ENCODE data around the gene CDH3. TPM values are rescaled to one million over a fixed set of nuclear protein-coding genes. Genes with fewer than 3 reads are reported as not detected.

Gene CDH3
- total and polyA plus RNA-seq, 2 of the 13 experiments (the other 11 are each of a cell fraction or from before 2014, with no cell fraction given) = 0.11 TPM; not detected in 1

DNA sequence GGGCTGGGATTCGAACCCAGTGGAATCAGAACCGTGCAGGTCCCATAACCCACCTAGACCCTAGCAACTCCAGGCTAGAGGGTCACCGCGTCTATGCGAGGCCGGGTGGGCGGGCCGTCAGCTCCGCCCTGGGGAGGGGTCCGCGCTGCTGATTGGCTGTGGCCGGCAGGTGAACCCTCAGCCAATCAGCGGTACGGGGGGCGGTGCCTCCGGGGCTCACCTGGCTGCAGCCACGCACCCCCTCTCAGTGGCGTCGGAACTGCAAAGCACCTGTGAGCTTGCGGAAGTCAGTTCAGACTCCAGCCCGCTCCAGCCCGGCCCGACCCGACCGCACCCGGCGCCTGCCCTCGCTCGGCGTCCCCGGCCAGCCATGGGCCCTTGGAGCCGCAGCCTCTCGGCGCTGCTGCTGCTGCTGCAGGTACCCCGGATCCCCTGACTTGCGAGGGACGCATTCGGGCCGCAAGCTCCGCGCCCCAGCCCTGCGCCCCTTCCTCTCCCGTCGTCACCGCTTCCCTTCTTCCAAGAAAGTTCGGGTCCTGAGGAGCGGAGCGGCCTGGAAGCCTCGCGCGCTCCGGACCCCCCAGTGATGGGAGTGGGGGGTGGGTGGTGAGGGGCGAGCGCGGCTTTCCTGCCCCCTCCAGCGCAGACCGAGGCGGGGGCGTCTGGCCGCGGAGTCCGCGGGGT is 92.1 kb downstream of the CDH3 start, which contains the start of gene CDH1 (continued):
- no peak for TF ChIP-seq ZNF574 (CRISPR knock-in tag; IDR thresholded peaks at IDR 0.05)
- TF ChIP-seq GATA4 (IDR thresholded peaks at IDR 0.05; ENCODE audit: borderline replicate concordance, low read depth) = no peak
- no peak for TF ChIP-seq ZBTB34 (CRISPR knock-in tag; IDR thresholded peaks at IDR 0.05)
- TF ChIP-seq EED (CRISPR knock-in tag; IDR thresholded peaks at IDR 0.05) = no peak
- no peak for TF ChIP-seq ATM (IDR thresholded peaks at IDR 0.05; ENCODE audit: borderline replicate concordance)
- TF ChIP-seq TGIF2 (CRISPR knock-in tag; IDR thresholded peaks at IDR 0.05) = no peak
- TF ChIP-seq KLF6 (CRISPR knock-in tag; IDR thresholded peaks at IDR 0.05) = no peak
- no peak for TF ChIP-seq SCMH1 (CRISPR knock-in tag; IDR thresholded peaks at IDR 0.05; ENCODE audit: borderline replicate concordance)
- no peak for TF ChIP-seq ZNF629 (CRISPR knock-in tag; conservative IDR thresholded peaks at IDR 0.05)
- no peak for TF ChIP-seq HMG20B (CRISPR knock-in tag; conservative IDR thresholded peaks at IDR 0.05)
- TF ChIP-seq ARID5B (CRISPR knock-in tag; IDR thresholded peaks at IDR 0.05) = no peak
- no peak for TF ChIP-seq CEBPG (CRISPR knock-in tag; IDR thresholded peaks at IDR 0.05)
- TF ChIP-seq ZNF276 (CRISPR knock-in tag; IDR thresholded peaks at IDR 0.05; ENCODE audit: low read depth) = peak; percentile 30; the same call in 1 of the 2 replicates
- TF ChIP-seq MNT (IDR thresholded peaks at IDR 0.05) = no peak
- TF ChIP-seq SIN3A (IDR thresholded peaks at IDR 0.05; ENCODE audit: borderline replicate concordance, low read depth, low read length) = no peak
- TF ChIP-seq JDP2 (CRISPR knock-in tag; IDR thresholded peaks at IDR 0.05; ENCODE audit: borderline replicate concordance) = no peak
- no peak for TF ChIP-seq IKZF4 (CRISPR knock-in tag; IDR thresholded peaks at IDR 0.05; ENCODE audit: borderline replicate concordance, low read depth, not compliant biosample characterization)
- TF ChIP-seq KDM6A (CRISPR knock-in tag; IDR thresholded peaks at IDR 0.05; ENCODE audit: low read depth) = no peak
